PC-3 (cell line): ENCODE data around the gene NLGN1. TPM values are rescaled to one million over a fixed set of nuclear protein-coding genes. Genes with fewer than 3 reads are reported as not detected.
"Not testable (repeated sequence)": the region's sequence is repeated elsewhere in the genome, so short reads cannot be mapped to it uniquely, and the experiment has no call there.

ENCODE experiments used
- ATAC-seq: fragments of 200-7000 bp; cut with Tn5 transposase; 2 replicates; pipeline ENCODE4 v1.9.1; 2020; ENCODE audit warnings: mild to moderate bottlenecking, moderate library complexity
- BruUV-seq: library from RNA; stranded (reverse); fragments of 400-500 nt; replicated peaks from 2 replicates; lab custom pipeline; 2021; lab: Mats Ljungman, UMichigan
- CTCF ChIA-PET: fragments of 300-600 bp; sonication (Branson Sonifier 250); formaldehyde crosslinking; loops from one replicate; lab custom pipeline; 2022; ENCODE audit warnings: antibody characterized with exemption; lab: Charles Lee
- POLR2A ChIA-PET: fragments of 300-600 bp; sonication (Branson Sonifier 250); formaldehyde crosslinking; loops from one replicate; lab custom pipeline; 2022; ENCODE audit warnings: antibody characterized with exemption; ENCODE audit not compliant: unreplicated experiment; lab: Charles Lee
- DNase-seq: peaks from one replicate; pipeline ENCODE4 v3.0.0-alpha.2; 2015
- H2AFZ ChIP-seq: fragments of 300-600 bp; sonication (generic); 2 replicates; pipeline ENCODE4 v1.6.0; 2016; ENCODE audit warnings: antibody characterized with exemption, low read length
- H3F3A ChIP-seq: fragments of 300-600 bp; sonication (generic); one replicate; pipeline ENCODE4 v1.6.0; 2017; ENCODE audit warnings: antibody characterized with exemption, low read length, control low read depth, mild to moderate bottlenecking; ENCODE audit not compliant: unreplicated experiment
- H3K27ac ChIP-seq: fragments of 300-600 bp; sonication (generic); 2 replicates; pipeline ENCODE4 v1.5.1; 2016; ENCODE audit warnings: mild to moderate bottlenecking, low read length
- H3K27me3 ChIP-seq: fragments of 300-600 bp; sonication (generic); 2 replicates; pipeline ENCODE4 v1.6.1; 2016; ENCODE audit warnings: low read length, mixed read lengths
- H3K36me3 ChIP-seq: fragments of 300-600 bp; sonication (generic); 2 replicates; pipeline ENCODE4 v1.6.1; 2016; ENCODE audit warnings: low read depth, mixed run types, low read length, mixed read lengths
- H3K4me1 ChIP-seq: fragments of 300-600 bp; sonication (generic); 2 replicates; pipeline ENCODE4 v1.5.1; 2016; ENCODE audit warnings: low read length; ENCODE audit not compliant: insufficient read depth
- H3K4me2 ChIP-seq: fragments of 300-600 bp; sonication (generic); 2 replicates; pipeline ENCODE4 v1.6.0; 2016; ENCODE audit warnings: low read length
- H3K4me3 ChIP-seq: fragments of 300-600 bp; sonication (generic); 2 replicates; pipeline ENCODE4 v1.5.1; 2016; ENCODE audit warnings: mild to moderate bottlenecking, low read length, mixed read lengths
- H3K79me2 ChIP-seq: fragments of 300-600 bp; sonication (generic); 2 replicates; pipeline ENCODE4 v1.6.1; 2017; ENCODE audit warnings: low read length, mixed read lengths
- H3K9ac ChIP-seq: fragments of 300-600 bp; sonication (generic); 2 replicates; pipeline ENCODE4 v1.6.0; 2016; ENCODE audit warnings: mild to moderate bottlenecking, low read length
- H3K9me2 ChIP-seq: fragments of 300-600 bp; sonication (generic); replicated peaks from 2 replicates; pipeline ENCODE4 v1.6.1; 2016; ENCODE audit warnings: mixed run types, low read length, mixed read lengths
- H3K9me3 ChIP-seq: fragments of 300-600 bp; sonication (generic); 2 replicates; pipeline ENCODE4 v1.6.1; 2016; ENCODE audit warnings: low read length, mixed read lengths
- H4K20me1 ChIP-seq: fragments of 300-600 bp; sonication (generic); 2 replicates; pipeline ENCODE4 v1.6.1; 2016; ENCODE audit warnings: low read length, mixed read lengths
- CTCF ChIP-seq: fragments of 300-600 bp; sonication (generic); conservative IDR thresholded peaks from 2 replicates; pipeline ENCODE4 v1.5.1; 2017; ENCODE audit warnings: antibody characterized with exemption, low read depth, mild to moderate bottlenecking, low read length
- EZH2 ChIP-seq: fragments of 300-600 bp; sonication (generic); IDR thresholded peaks from one replicate; pipeline ENCODE4 v1.6.1; 2017; ENCODE audit warnings: antibody characterized with exemption, mild to moderate bottlenecking, low read length; ENCODE audit not compliant: unreplicated experiment
- EZH2phosphoT487 ChIP-seq: fragments of 300-600 bp; sonication (generic); IDR thresholded peaks from 2 replicates; pipeline ENCODE4 v1.6.1; 2018; ENCODE audit warnings: mild to moderate bottlenecking, antibody characterized with exemption, low read length, borderline replicate concordance
- intact Hi-C: fragments of 100-400 bp; cut with micrococcal nuclease; formaldehyde crosslinking; loops from 2 replicates; pipeline ENCODE4 v1.9.0; 2023
- total RNA-seq: library from RNA; depleted of rRNA; stranded (reverse); fragments of >200 nt; gene quantifications from 2 replicates; pipeline ENCODE4 v1.2.3, GENCODE V29; 2014

NLGN1 gene
- total RNA-seq, 1 experiment from 2014 or later: 0.77 TPM

- Histone ChIP-seq H3K9me2 (no peaks in the 10 kb centered on the region), H3K9me3 (no peaks in the 10 kb centered on the region), H4K20me1 (no peaks in the 10 kb centered on the region), H3K27ac (no peak overlapping the region), H3K36me3 (no peaks in the 10 kb centered on the region), H3K4me3 (no peak overlapping the region), H3K4me2 (no peak overlapping the region), H3K9ac (no peak overlapping the region), H3K4me1 (no peaks in the 10 kb centered on the region), H3K79me2 (no peaks in the 10 kb centered on the region), H2AFZ (no peak overlapping the region), H3F3A (no peaks in the 10 kb centered on the region), H3K27me3 (no peaks in the 10 kb centered on the region)
- TF ChIP-seq EZH2 (no peak), EZH2phosphoT487 (no peak), CTCF (no peak)
- ChIA-PET CTCF (no interaction called here), POLR2A (no interaction called here)
- ATAC-seq (no peak), DNase-seq (no peak)
- intact Hi-C loops: no loop called here
- no TSS peak for BruUV-seq
These were observed 810.6 kb downstream of the NLGN1 start for GRCh38 chr3:174208161-174208560.

GRCh38 chr3:174211896-174212295 is 814.4 kb downstream of the NLGN1 start:
- H3K4me1 ChIP-seq, H4K20me1 ChIP-seq, CTCF ChIA-PET, H3K27ac ChIP-seq, H2AFZ ChIP-seq, H3K4me3 ChIP-seq, ATAC-seq, H3K79me2 ChIP-seq, H3K27me3 ChIP-seq, H3K9me2 ChIP-seq, H3F3A ChIP-seq, H3K36me3 ChIP-seq, DNase-seq, POLR2A ChIA-PET, H3K9ac ChIP-seq, H3K9me3 ChIP-seq, H3K4me2 ChIP-seq, BruUV-seq, intact Hi-C loops: not testable (repeated sequence)

DNA sequence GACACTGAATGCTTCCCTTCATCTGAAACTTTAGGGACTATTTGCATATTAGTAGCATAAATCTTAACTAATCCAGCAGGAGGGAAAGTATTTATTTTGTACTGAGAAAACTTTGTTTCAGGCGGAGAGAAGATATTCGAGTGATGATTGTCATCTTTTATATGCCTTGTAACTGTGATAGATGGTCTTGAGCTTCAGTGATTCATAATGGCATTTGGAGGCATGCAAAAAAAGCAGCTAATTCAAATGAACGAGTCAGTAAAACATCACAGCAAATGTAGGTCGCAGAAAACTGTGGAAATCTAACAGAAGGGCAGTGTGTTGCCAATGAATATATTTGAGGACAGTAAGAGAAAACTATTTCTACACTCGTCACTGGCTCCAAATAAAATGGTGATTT is 817.9 kb downstream of the NLGN1 start:
- H3K27me3 ChIP-seq: no peaks in the 10 kb centered on the region
- no peaks in the 10 kb centered on the region for H3K36me3 ChIP-seq
- no peak overlapping the region for H3K9ac ChIP-seq
- H4K20me1 ChIP-seq: no peaks in the 10 kb centered on the region
- H2AFZ ChIP-seq: no peak overlapping the region
- no peak overlapping the region for H3K4me2 ChIP-seq
- no peaks in the 10 kb centered on the region for H3F3A ChIP-seq
- POLR2A ChIA-PET: no interaction called here
- H3K27ac ChIP-seq: no peak overlapping the region
- intact Hi-C loops: no loop called here
- CTCF ChIA-PET: no interaction called here
- no peaks in the 10 kb centered on the region for H3K9me2 ChIP-seq
- H3K4me1 ChIP-seq: peaks cover 6% of the 10 kb centered on the region; the same call in 1 of the 2 replicates
- ATAC-seq: peak; percentile 51
- H3K79me2 ChIP-seq: no peaks in the 10 kb centered on the region
- no peak for TF ChIP-seq EZH2phosphoT487
- TF ChIP-seq EZH2: no peak
- no peaks in the 10 kb centered on the region for H3K9me3 ChIP-seq
- peak; percentile 9 for DNase-seq
- H3K4me3 ChIP-seq: no peak overlapping the region
- BruUV-seq: no TSS peak

DNA sequence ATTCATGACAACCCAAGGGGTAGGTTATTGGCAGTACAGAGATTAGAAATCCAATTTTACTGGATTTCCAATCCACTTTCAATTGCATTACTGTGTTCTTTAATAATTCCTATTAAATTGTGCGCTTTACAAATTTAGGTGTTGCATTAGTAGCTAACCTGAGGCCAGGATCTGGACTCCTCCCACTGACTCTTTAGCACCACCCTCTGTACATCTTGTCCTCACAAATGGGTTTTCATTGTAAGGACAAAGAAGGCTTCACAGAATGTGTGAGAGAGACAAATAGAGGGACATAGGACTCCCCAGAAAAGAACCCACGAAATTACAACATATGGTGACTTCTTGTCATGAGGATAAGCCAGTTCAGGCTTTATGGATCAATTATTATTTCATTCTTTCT is 818.5 kb downstream of the NLGN1 start:
- Histone ChIP-seq H3F3A (no peaks in the 10 kb centered on the region), H3K4me1 (peaks cover 6% of the 10 kb centered on the region; the same call in 1 of the 2 replicates), H3K27ac (no peak overlapping the region), H2AFZ (no peak overlapping the region), H3K9me3 (no peaks in the 10 kb centered on the region), H3K9ac (no peak overlapping the region), H3K4me2 (no peak overlapping the region), H3K9me2 (no peaks in the 10 kb centered on the region), H3K36me3 (no peaks in the 10 kb centered on the region), H4K20me1 (no peaks in the 10 kb centered on the region), H3K79me2 (no peaks in the 10 kb centered on the region), H3K4me3 (no peak overlapping the region), H3K27me3 (no peaks in the 10 kb centered on the region)
- BruUV-seq: no TSS peak
- ChIA-PET POLR2A (no interaction called here), CTCF (no interaction called here)
- ATAC-seq (no peak), DNase-seq (no peak)
- intact Hi-C loops: no loop called here
- TF ChIP-seq CTCF: 0 out of 2 replicates have a peak, but pooled peaks have one; percentile 10
- TF ChIP-seq EZH2phosphoT487: no peak
- TF ChIP-seq EZH2: no peak
